Uterus (tissue), 4 donors: ENCODE data around the gene NSG1. TPM values are rescaled to one million over a fixed set of nuclear protein-coding genes. Genes with fewer than 3 reads are reported as not detected.
"Not testable (repeated sequence)": the region's sequence is repeated elsewhere in the genome, so short reads cannot be mapped to it uniquely, and the experiment has no call there.

Experiments used
- DNase-seq, 2 donors: peaks; one replicate each; pipeline ENCODE4 v3.0.0-alpha.2; 2019 to 2020
- H3K27ac ChIP-seq, 2 donors: fragments of 200-600 bp; sonication (generic); 1 replicate in 1 of 2; 2 replicates in 1 of 2; pipeline ENCODE4 v1.5.1; 2016 to 2018
- H3K27me3 ChIP-seq, 2 donors: fragments of 200-600 bp; sonication (generic); one replicate each; pipeline ENCODE4 v1.5.1; 2018 to 2019; ENCODE audit warnings: control low read depth in 1 of 2
- H3K36me3 ChIP-seq, 2 donors: fragments of 200-600 bp; sonication (generic); one replicate each; pipeline ENCODE4 v1.5.1; 2019; ENCODE audit warnings: control low read depth in 1 of 2
- H3K4me1 ChIP-seq, 2 donors: fragments of 200-600 bp; sonication (generic); one replicate each; pipeline ENCODE4 v1.5.1; 2018 to 2019; ENCODE audit warnings: control low read depth in 1 of 2
- H3K4me3 ChIP-seq, 2 donors: fragments of 200-600 bp; sonication (generic); 1 replicate in 1 of 2; 2 replicates in 1 of 2; pipeline ENCODE4 v1.5.1; 2018 to 2019; ENCODE audit warnings: mild to moderate bottlenecking in 1 of 2
- H3K9me3 ChIP-seq, 2 donors: fragments of 200-600 bp; sonication (generic); one replicate each; pipeline ENCODE4 v1.5.1; 2019; ENCODE audit warnings: control low read depth in 1 of 2
- POLR2A ChIP-seq, 2 donors: fragments of 450-650 bp; IDR thresholded peaks; one replicate each; pipeline ENCODE4 v1.6.1; 2016; ENCODE audit warnings: antibody characterized with exemption in 2 of 2, mild to moderate bottlenecking in 1 of 2, moderate library complexity in 1 of 2
- intact Hi-C: fragments of 100-400 bp; cut with DNase I; formaldehyde crosslinking; loops from one replicate; pipeline ENCODE4 v1.15.1; 2023; ENCODE audit warnings: low total_unique reads
- total RNA-seq, 4 donors: library from RNA; depleted of rRNA in 3 of 4; stranded (reverse); fragments of >200 nt in 3 of 4; gene quantifications; one replicate each; pipeline versions ENCODE4 v1.1.0 to v1.2.4, GENCODE V29; 2014 to 2023
- TF ChIP-seq, protein P1 (sequence below), 4 experiments: fragments of 200-600 bp in 2 of 4; fragments of 450-650 bp in 2 of 4; sonication (generic) in 2 of 4; IDR thresholded peaks; one replicate each; pipeline ENCODE4 v1.5.1; 2016 to 2019; ENCODE audit warnings: antibody characterized with exemption in 4 of 4, mild to moderate bottlenecking in 2 of 4, moderate library complexity in 1 of 4
- donor health status: DM: yes; HTN: yes; CAD: no.

NSG1 gene
- total RNA-seq, 4 donors from 2014 or later: 3.6 to 11.2 (median 3.8) TPM; not detected in 1

DNA sequence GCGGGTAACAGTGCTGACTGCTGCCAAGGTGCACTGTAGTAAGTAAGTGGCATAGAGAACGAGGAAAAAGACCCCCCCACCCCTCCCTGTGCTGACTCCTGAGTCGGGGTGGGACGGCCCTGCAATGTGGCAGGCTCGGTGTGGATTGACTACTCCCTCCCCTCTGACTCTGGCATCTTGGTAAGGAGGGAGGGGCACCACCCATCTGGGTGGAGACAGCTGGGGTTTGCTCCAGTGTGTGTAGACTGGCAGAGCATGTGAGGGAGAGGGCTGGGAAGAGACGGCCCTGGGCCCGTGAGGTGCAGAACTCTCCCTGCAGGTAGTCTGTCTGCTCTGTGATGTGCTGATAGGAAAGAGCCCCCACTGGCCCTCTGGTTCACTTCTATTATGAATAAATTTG lies 31.0 kb downstream of the NSG1 start:
- H3K4me1 ChIP-seq: no peaks in the 10 kb centered on the region
- H3K27me3 ChIP-seq: no peaks in the 10 kb centered on the region
- no peaks in the 10 kb centered on the region for H3K36me3 ChIP-seq
- H3K4me3 ChIP-seq: no peak overlapping the region
- TF ChIP-seq, protein P1, sequence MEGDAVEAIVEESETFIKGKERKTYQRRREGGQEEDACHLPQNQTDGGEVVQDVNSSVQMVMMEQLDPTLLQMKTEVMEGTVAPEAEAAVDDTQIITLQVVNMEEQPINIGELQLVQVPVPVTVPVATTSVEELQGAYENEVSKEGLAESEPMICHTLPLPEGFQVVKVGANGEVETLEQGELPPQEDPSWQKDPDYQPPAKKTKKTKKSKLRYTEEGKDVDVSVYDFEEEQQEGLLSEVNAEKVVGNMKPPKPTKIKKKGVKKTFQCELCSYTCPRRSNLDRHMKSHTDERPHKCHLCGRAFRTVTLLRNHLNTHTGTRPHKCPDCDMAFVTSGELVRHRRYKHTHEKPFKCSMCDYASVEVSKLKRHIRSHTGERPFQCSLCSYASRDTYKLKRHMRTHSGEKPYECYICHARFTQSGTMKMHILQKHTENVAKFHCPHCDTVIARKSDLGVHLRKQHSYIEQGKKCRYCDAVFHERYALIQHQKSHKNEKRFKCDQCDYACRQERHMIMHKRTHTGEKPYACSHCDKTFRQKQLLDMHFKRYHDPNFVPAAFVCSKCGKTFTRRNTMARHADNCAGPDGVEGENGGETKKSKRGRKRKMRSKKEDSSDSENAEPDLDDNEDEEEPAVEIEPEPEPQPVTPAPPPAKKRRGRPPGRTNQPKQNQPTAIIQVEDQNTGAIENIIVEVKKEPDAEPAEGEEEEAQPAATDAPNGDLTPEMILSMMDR (IDR thresholded peaks at IDR 0.05): no peak
- TF ChIP-seq POLR2A (IDR thresholded peaks at IDR 0.05): no peak
- intact Hi-C loops: no loop called here
- no peak overlapping the region for H3K27ac ChIP-seq
- DNase-seq: no peak
- H3K9me3 ChIP-seq: no peaks in the 10 kb centered on the region

DNA sequence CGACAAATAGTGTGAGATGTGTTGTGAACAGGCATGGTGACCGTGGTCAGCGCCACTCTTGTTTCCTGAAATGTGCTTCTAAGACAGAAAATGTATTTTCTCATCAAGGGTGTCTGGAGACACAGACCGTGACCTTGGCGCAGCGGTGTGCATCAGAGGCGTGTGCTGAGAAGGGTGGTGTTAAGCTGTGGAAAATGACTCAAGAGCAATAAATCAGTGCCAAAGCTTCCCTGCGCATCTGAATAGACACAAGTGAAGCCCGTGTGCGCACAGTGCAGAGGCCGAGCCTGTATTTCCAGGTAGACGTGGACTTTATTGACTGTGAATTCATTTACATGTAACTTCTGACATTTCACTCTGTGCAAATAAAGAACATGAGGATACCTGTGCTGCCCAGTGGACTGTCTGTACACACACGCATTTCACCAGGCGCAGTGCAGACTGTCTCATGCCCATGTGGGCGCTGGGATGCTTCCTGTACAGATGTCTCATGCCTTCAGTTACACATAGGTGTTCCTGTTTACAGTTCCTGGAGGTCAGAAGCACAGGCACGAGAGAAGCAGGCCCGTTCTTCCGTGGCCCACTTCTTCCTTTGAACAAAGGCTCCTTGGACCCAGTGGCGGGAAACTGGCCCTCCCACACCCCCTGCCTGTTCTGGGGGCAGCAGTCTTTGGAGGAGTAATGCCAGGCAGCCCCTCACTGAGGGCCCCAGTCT lies 31.9 kb downstream of the NSG1 start:
- Histone ChIP-seq H3K4me1 (no peaks in the 10 kb centered on the region), H3K27me3 (no peaks in the 10 kb centered on the region), H3K4me3 (no peak overlapping the region), H3K36me3 (no peaks in the 10 kb centered on the region), H3K9me3 (no peaks in the 10 kb centered on the region), H3K27ac (no peak overlapping the region)
- TF ChIP-seq POLR2A (IDR thresholded peaks at IDR 0.05): no peak
- TF ChIP-seq, protein P1 (IDR thresholded peaks at IDR 0.05): no peak
- intact Hi-C loops: no loop called here
- no peak for DNase-seq

DNA sequence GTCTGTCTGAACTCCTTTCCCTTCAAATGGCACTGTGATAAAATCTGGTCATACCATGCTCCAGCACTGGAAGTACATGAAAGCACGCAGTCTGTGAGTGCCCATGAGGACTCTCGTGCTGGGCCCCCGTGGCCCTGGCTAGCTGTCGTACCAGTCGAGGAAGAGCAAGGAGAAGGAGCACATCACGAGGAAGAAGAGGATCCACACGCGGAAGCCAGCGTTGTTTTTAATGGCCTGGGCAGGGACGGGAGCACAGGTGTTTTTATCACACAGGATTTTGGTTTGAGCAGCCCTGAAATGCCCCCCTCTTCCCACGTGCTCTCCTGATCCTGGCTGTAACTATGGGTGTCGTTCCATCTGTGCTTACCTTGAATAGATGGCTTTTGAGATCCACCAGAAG lies 33.0 kb downstream of the NSG1 start:
- no peak overlapping the region for H3K27ac ChIP-seq
- H3K4me3 ChIP-seq: no peak overlapping the region
- no peaks in the 10 kb centered on the region for H3K4me1 ChIP-seq
- intact Hi-C loops: no loop called here
- H3K9me3 ChIP-seq: no peaks in the 10 kb centered on the region
- no peaks in the 10 kb centered on the region for H3K36me3 ChIP-seq
- H3K27me3 ChIP-seq: no peaks in the 10 kb centered on the region
- TF ChIP-seq, protein P1 (IDR thresholded peaks at IDR 0.05): no peak
- TF ChIP-seq POLR2A (IDR thresholded peaks at IDR 0.05): no peak
- DNase-seq: peak in 1 of 2 donors; percentile 5

DNA sequence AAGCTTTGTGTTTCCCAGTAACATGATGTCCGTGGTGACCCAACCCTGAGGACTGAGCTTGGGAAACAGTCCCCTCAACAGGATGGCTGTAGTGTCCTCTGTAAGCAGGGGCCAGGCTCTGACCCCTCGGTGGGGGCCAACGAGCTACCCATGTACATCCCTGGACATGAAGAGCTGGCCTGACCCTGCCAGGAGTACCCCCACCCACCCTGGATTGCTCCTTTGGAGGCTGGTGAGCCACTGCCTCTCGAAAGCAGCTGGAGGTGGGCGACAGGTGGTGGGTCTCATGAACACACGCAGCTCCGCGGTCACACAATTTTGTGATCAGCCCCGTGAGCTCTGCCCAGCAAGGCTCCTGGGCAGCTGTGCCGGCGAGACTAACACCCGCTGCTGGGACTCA lies 33.5 kb downstream of the NSG1 start:
- DNase-seq: peak in 1 of 2 donors; percentile 3
- intact Hi-C loops: no loop called here
- Histone ChIP-seq H3K4me1 (no peaks in the 10 kb centered on the region), H3K9me3 (no peaks in the 10 kb centered on the region), H3K4me3 (no peak overlapping the region), H3K36me3 (no peaks in the 10 kb centered on the region), H3K27ac (no peak overlapping the region), H3K27me3 (no peaks in the 10 kb centered on the region)
- no peak for TF ChIP-seq POLR2A (IDR thresholded peaks at IDR 0.05)
- TF ChIP-seq, protein P1 (IDR thresholded peaks at IDR 0.05): no peak

DNA sequence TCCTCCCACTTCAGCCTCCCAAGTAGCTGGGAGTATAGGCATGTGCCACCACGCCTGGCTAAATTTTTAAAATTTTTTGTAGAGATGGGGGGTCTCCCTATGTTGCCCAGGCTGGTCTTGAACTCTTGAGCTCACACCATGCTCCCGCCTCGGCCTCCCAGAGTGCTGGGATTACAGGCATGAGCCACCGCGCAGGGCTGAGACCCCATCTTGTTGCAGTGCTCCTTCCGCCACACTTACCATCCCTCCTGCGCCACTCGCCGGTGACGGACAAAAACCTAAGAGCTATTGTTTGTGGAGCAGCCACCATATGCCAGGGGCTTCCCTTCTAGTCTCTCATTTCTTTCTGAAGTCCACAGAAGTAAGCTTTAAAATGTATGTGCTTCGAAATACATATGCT lies 34.5 kb downstream of the NSG1 start:
- H3K27ac ChIP-seq: no peak overlapping the region
- intact Hi-C loops: no loop called here
- H3K4me3 ChIP-seq: no peak overlapping the region
- no peak for DNase-seq
- no peaks in the 10 kb centered on the region for H3K4me1 ChIP-seq
- TF ChIP-seq, protein P1 (IDR thresholded peaks at IDR 0.05): no peak
- TF ChIP-seq POLR2A (IDR thresholded peaks at IDR 0.05): no peak
- no peaks in the 10 kb centered on the region for H3K9me3 ChIP-seq
- no peaks in the 10 kb centered on the region for H3K27me3 ChIP-seq
- no peaks in the 10 kb centered on the region for H3K36me3 ChIP-seq

DNA sequence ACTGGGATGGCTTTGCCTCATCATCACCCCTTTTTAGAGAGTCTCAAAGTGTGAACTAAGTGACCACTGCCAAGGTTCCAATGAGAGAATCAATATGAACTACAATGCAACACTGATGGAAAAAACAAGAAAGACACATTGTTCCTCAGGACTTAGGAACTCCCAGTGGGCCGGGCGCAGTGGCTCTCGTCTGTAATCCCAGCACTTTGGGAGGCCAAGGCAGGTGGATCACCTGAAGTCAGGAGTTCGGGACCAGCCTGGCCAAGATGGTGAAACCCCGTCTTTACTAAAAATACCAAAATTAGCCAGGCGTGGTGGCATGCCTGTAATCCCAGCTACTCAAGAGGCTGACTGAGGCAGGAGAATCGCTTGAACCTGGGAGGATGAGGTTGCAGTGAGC lies 35.2 kb downstream of the NSG1 start:
- intact Hi-C loops, H3K4me1 ChIP-seq, H3K27ac ChIP-seq, H3K27me3 ChIP-seq, H3K4me3 ChIP-seq, H3K9me3 ChIP-seq, H3K36me3 ChIP-seq, DNase-seq: not testable (repeated sequence)
